Endothelial cell (in vitro differentiated cells): ENCODE results near the gene DCAKD. TPM values are rescaled to one million over a fixed set of nuclear protein-coding genes. Genes with fewer than 3 reads are reported as not detected.

ENCODE experiments used
- DNase-seq: peaks from one replicate; pipeline ENCODE4 v3.0.0; 2021; ENCODE audit warnings: low spot score
- H3K27ac Mint-ChIP-seq: one replicate; pipeline ENCODE4 v1.8.0; 2021; ENCODE audit warnings: mixed read lengths, inconsistent platforms; ENCODE audit not compliant: unreplicated experiment
- H3K27me3 Mint-ChIP-seq: one replicate; pipeline ENCODE4 v1.8.0; 2021; ENCODE audit warnings: mild to moderate bottlenecking, moderate library complexity, mixed read lengths, inconsistent platforms; ENCODE audit not compliant: unreplicated experiment
- H3K36me3 Mint-ChIP-seq: one replicate; pipeline ENCODE4 v1.8.0; 2021; ENCODE audit warnings: mild to moderate bottlenecking, low read depth, mixed read lengths, inconsistent platforms; ENCODE audit not compliant: unreplicated experiment
- H3K4me1 Mint-ChIP-seq: one replicate; pipeline ENCODE4 v1.8.0; 2021; ENCODE audit warnings: mild to moderate bottlenecking, mixed read lengths, inconsistent platforms; ENCODE audit not compliant: unreplicated experiment
- H3K4me3 Mint-ChIP-seq: one replicate; pipeline ENCODE4 v1.8.0; 2021; ENCODE audit warnings: mild to moderate bottlenecking, mixed read lengths, inconsistent platforms; ENCODE audit not compliant: unreplicated experiment
- H3K9me3 Mint-ChIP-seq: one replicate; pipeline ENCODE4 v1.8.0; 2021; ENCODE audit warnings: mixed read lengths, inconsistent platforms; ENCODE audit not compliant: unreplicated experiment
- CTCF ChIP-seq: fragments of 200-600 bp; sonication (generic); IDR thresholded peaks from one replicate; pipeline ENCODE4 v1.5.0; 2021; ENCODE audit warnings: antibody characterized with exemption; ENCODE audit not compliant: unreplicated experiment
- total RNA-seq: library from RNA; stranded (reverse); fragmentation: NEBNext Ultra II Directional; extraction: Animal tissue kit (Norgen Biotek cat#: 25700); gene quantifications from one replicate; pipeline ENCODE4 v1.2.1, GENCODE V29; 2021; ENCODE audit not compliant: unreplicated experiment

Gene DCAKD
- total RNA-seq, 1 donor from 2014 or later = 29.2 TPM

GRCh38 chr17:44977814-44978550 lies 73.5 kb downstream of the DCAKD start:
- no peaks in the 10 kb centered on the region for H3K36me3 Mint-ChIP-seq
- no peak for DNase-seq
- H3K27ac Mint-ChIP-seq = no peak overlapping the region
- H3K4me1 Mint-ChIP-seq = peaks cover 4% of the 10 kb centered on the region
- H3K4me3 Mint-ChIP-seq = no peak overlapping the region
- H3K27me3 Mint-ChIP-seq = peaks cover 11% of the 10 kb centered on the region
- no peaks in the 10 kb centered on the region for H3K9me3 Mint-ChIP-seq
- TF ChIP-seq CTCF = no peak

- Mint-ChIP-seq H3K4me1 (peaks cover 4% of the 10 kb centered on the region), H3K4me3 (no peak overlapping the region), H3K36me3 (no peaks in the 10 kb centered on the region)
Observed at GRCh38 chr17:44977065-44977464, 74.4 kb downstream of the DCAKD start.

GRCh38 chr17:44976206-44976605 lies 75.2 kb downstream of the DCAKD start:
- H3K4me3 Mint-ChIP-seq = no peak overlapping the region
- H3K27me3 Mint-ChIP-seq = peaks cover 12% of the 10 kb centered on the region
- H3K27ac Mint-ChIP-seq = no peak overlapping the region
- no peaks in the 10 kb centered on the region for H3K9me3 Mint-ChIP-seq
- no peak for TF ChIP-seq CTCF
- no peaks in the 10 kb centered on the region for H3K36me3 Mint-ChIP-seq
- DNase-seq = no peak
- H3K4me1 Mint-ChIP-seq = peaks cover 3% of the 10 kb centered on the region

More at GRCh38 chr17:44977065-44977464, 74.4 kb downstream of the DCAKD start:
- Mint-ChIP-seq H3K27me3 (peaks cover 12% of the 10 kb centered on the region), H3K9me3 (no peaks in the 10 kb centered on the region), H3K27ac (no peak overlapping the region)
- no peak for DNase-seq
- TF ChIP-seq CTCF = no peak

Other genes with a start within 250 kb of the DCAKD start
- 36.5 TPM for gene GJC1, start 221.3 kb downstream of the DCAKD start, total RNA-seq
- gene HIGD1B, start 203.7 kb downstream of the DCAKD start, total RNA-seq = not detected
- gene EFTUD2, start 152.2 kb downstream of the DCAKD start, total RNA-seq = 154 TPM
- gene GFAP, start 136.1 kb downstream of the DCAKD start, total RNA-seq = not detected
- gene KIF18B, start 103.9 kb downstream of the DCAKD start, total RNA-seq = 7.1 TPM
- gene C1QL1, start 83.3 kb downstream of the DCAKD start, total RNA-seq = not detected
- gene NMT1, start 9.7 kb upstream of the DCAKD start, total RNA-seq = 85.8 TPM
- gene PLCD3, start 80.9 kb upstream of the DCAKD start, total RNA-seq = 9.7 TPM
- gene ACBD4, start 84.1 kb upstream of the DCAKD start, total RNA-seq = 9.4 TPM
- 22.6 TPM for gene HEXIM1, start 96.8 kb upstream of the DCAKD start, total RNA-seq
- 13.0 TPM for gene HEXIM2, start 110.2 kb upstream of the DCAKD start, total RNA-seq
- 103 TPM for gene FMNL1, start 170.3 kb upstream of the DCAKD start, total RNA-seq
- gene SPATA32, start 210.5 kb upstream of the DCAKD start, total RNA-seq = not detected